Mesothelial cell of epicardium (in vitro differentiated cells): ENCODE measurements around the gene BCAS1. TPM values are rescaled to one million over a fixed set of nuclear protein-coding genes. Genes with fewer than 3 reads are reported as not detected.

Experiments used
- DNase-seq, 2 experiments: peaks; one replicate each; pipeline ENCODE4 v3.0.0; 2021; ENCODE audit warnings: low spot score in 2 of 2; ENCODE audit not compliant: unreplicated experiment in 2 of 2
- H3K27ac Mint-ChIP-seq: 2 replicates; pipeline ENCODE4 v1.8.0; 2021; ENCODE audit warnings: mixed read lengths
- H3K27me3 Mint-ChIP-seq: 2 replicates; pipeline ENCODE4 v1.8.0; 2021; ENCODE audit warnings: low read depth, mixed read lengths
- H3K36me3 Mint-ChIP-seq: 2 replicates; pipeline ENCODE4 v1.8.0; 2021; ENCODE audit warnings: mixed read lengths
- H3K4me1 Mint-ChIP-seq: 2 replicates; pipeline ENCODE4 v1.8.0; 2021; ENCODE audit warnings: mixed read lengths
- H3K4me3 Mint-ChIP-seq: 2 replicates; pipeline ENCODE4 v1.8.0; 2021; ENCODE audit warnings: mild to moderate bottlenecking, moderate library complexity, mixed read lengths
- H3K9me3 Mint-ChIP-seq: 2 replicates; pipeline ENCODE4 v1.8.0; 2021; ENCODE audit warnings: mixed read lengths
- CTCF ChIP-seq: fragments of 200-600 bp; sonication (generic); IDR thresholded peaks from one replicate; pipeline ENCODE4 v1.5.0; 2021; ENCODE audit warnings: antibody characterized with exemption; ENCODE audit not compliant: unreplicated experiment
- total RNA-seq: library from RNA; stranded (reverse); gene quantifications from 3 replicates; pipeline ENCODE4 v1.2.1, GENCODE V29; 2021

The BCAS1 gene
- total RNA-seq, 1 donor from 2014 or later = 0.20 TPM

GRCh38 chr20:53995949-53996348 lies 74.4 kb downstream of the BCAS1 start:
- no peak for DNase-seq
- H3K9me3 Mint-ChIP-seq = peaks cover 9% of the 10 kb centered on the region
- H3K4me3 Mint-ChIP-seq = no peak overlapping the region
- H3K27me3 Mint-ChIP-seq = peaks cover 24% of the 10 kb centered on the region
- no peak overlapping the region for H3K27ac Mint-ChIP-seq
- no peaks in the 10 kb centered on the region for H3K36me3 Mint-ChIP-seq
- H3K4me1 Mint-ChIP-seq = peaks cover 3% of the 10 kb centered on the region
- no peak for TF ChIP-seq CTCF

- H3K27me3 Mint-ChIP-seq = peaks cover 25% of the 10 kb centered on the region
- no peak overlapping the region for H3K4me3 Mint-ChIP-seq
- H3K9me3 Mint-ChIP-seq = no peaks in the 10 kb centered on the region
- DNase-seq = no peak
- no peak overlapping the region for H3K27ac Mint-ChIP-seq
- H3K36me3 Mint-ChIP-seq = no peaks in the 10 kb centered on the region
- peaks cover 5% of the 10 kb centered on the region for H3K4me1 Mint-ChIP-seq
- TF ChIP-seq CTCF = no peak
These were observed 76.3 kb downstream of the BCAS1 start for GRCh38 chr20:53994088-53994487.

- Mint-ChIP-seq H3K4me3 (no peak overlapping the region), H3K4me1 (peaks cover 5% of the 10 kb centered on the region), H3K27me3 (peaks cover 28% of the 10 kb centered on the region), H3K9me3 (no peaks in the 10 kb centered on the region), H3K27ac (no peak overlapping the region), H3K36me3 (no peaks in the 10 kb centered on the region)
- no peak for DNase-seq
- TF ChIP-seq CTCF = no peak
These were observed 77.1 kb downstream of the BCAS1 start for GRCh38 chr20:53993310-53993709.

GRCh38 chr20:53990768-53991450 lies 79.5 kb downstream of the BCAS1 start:
- H3K9me3 Mint-ChIP-seq = no peaks in the 10 kb centered on the region
- H3K27ac Mint-ChIP-seq = no peak overlapping the region
- no peak for TF ChIP-seq CTCF

GRCh38 chr20:53990003-53990402 lies 80.4 kb downstream of the BCAS1 start:
- Mint-ChIP-seq H3K27ac (no peak overlapping the region), H3K36me3 (no peaks in the 10 kb centered on the region), H3K4me1 (peaks cover 5% of the 10 kb centered on the region), H3K27me3 (peaks cover 34% of the 10 kb centered on the region), H3K4me3 (no peak overlapping the region), H3K9me3 (no peaks in the 10 kb centered on the region)
- no peak for TF ChIP-seq CTCF
- no peak for DNase-seq

More at GRCh38 chr20:53990768-53991450, 79.5 kb downstream of the BCAS1 start:
- DNase-seq = no peak
- Mint-ChIP-seq H3K4me3 (no peak overlapping the region), H3K27me3 (peaks cover 35% of the 10 kb centered on the region), H3K36me3 (no peaks in the 10 kb centered on the region), H3K4me1 (peaks cover 5% of the 10 kb centered on the region)

GRCh38 chr20:53989401-53989800 lies 81.0 kb downstream of the BCAS1 start:
- peaks cover 36% of the 10 kb centered on the region for H3K27me3 Mint-ChIP-seq
- no peaks in the 10 kb centered on the region for H3K9me3 Mint-ChIP-seq
- H3K4me1 Mint-ChIP-seq = peaks cover 8% of the 10 kb centered on the region
- no peaks in the 10 kb centered on the region for H3K36me3 Mint-ChIP-seq
- no peak overlapping the region for H3K4me3 Mint-ChIP-seq
- H3K27ac Mint-ChIP-seq = no peak overlapping the region
- DNase-seq = no peak
- TF ChIP-seq CTCF = no peak
